Measurements from ENCODE around the gene SERPINA12. TPM values are rescaled to one million over a fixed set of nuclear protein-coding genes. Genes with fewer than 3 reads are reported as not detected.
"Not testable (repeated sequence)": the region's sequence is repeated elsewhere in the genome, so short reads cannot be mapped to it uniquely, and the experiment has no call there.

Gene SERPINA12
- total RNA-seq, 1 donor from 2014 or later = not detected

- intact Hi-C loops (cut with micrococcal nuclease) = loop anchor here (10.0 kb wide), 1 partner anchor 129 kb away; no protein-coding TSS in a partner anchor
- H3K9me3 Mint-ChIP-seq = peaks cover 6% of the 10 kb centered on the region
- ChIA-PET POLR2A (no interaction called here), CTCF (interaction anchor here (4.8 kb wide), 1 partner anchor 50 kb away, joined by 72 read pairs; no protein-coding TSS in a partner anchor)
- TF ChIP-seq CTCF (IDR thresholded peaks at IDR 0.05) = no peak
- no peaks in the 10 kb centered on the region for H3K36me3 Mint-ChIP-seq (ENCODE audit: low read depth)
- DNase-seq = no peak
- H3K27me3 Mint-ChIP-seq = peaks cover 18% of the 10 kb centered on the region
- H3K27ac Mint-ChIP-seq = no peak overlapping the region
- ATAC-seq (ENCODE audit: low read depth) = no peak
- H3K4me3 Mint-ChIP-seq = no peak overlapping the region
- peaks cover 34% of the 10 kb centered on the region for H3K4me1 Mint-ChIP-seq
These were observed 25.5 kb downstream of the SERPINA12 start for GRCh38 chr14:94483729-94484275.

- H3K27me3 Mint-ChIP-seq = peaks cover 18% of the 10 kb centered on the region
- peaks cover 34% of the 10 kb centered on the region for H3K4me1 Mint-ChIP-seq
- H3K36me3 Mint-ChIP-seq (ENCODE audit: low read depth) = no peaks in the 10 kb centered on the region
- H3K4me3 Mint-ChIP-seq = peak overlapping the region; percentile 12
- no peak for TF ChIP-seq CTCF (IDR thresholded peaks at IDR 0.05)
- ChIA-PET CTCF (no interaction called here), POLR2A (no interaction called here)
- no peak for DNase-seq
- ATAC-seq (ENCODE audit: low read depth) = peak; percentile 85
- H3K27ac Mint-ChIP-seq = peak overlapping the region; percentile 85
- intact Hi-C loops (cut with micrococcal nuclease) = loop anchor here (10.0 kb wide), 1 partner anchor 128 kb away; no protein-coding TSS in a partner anchor
- H3K9me3 Mint-ChIP-seq = peaks cover 8% of the 10 kb centered on the region
These were observed 26.2 kb downstream of the SERPINA12 start for GRCh38 chr14:94483071-94483451.

- Mint-ChIP-seq H3K9me3 (peaks cover 13% of the 10 kb centered on the region), H3K4me1 (peaks cover 34% of the 10 kb centered on the region), H3K4me3 (peak overlapping the region; percentile 12), H3K27me3 (peaks cover 18% of the 10 kb centered on the region), H3K27ac (peak overlapping the region; percentile 85)
- CTCF ChIA-PET; DNase-seq; H3K36me3 Mint-ChIP-seq (ENCODE audit: low read depth); POLR2A ChIA-PET; ATAC-seq (ENCODE audit: low read depth): not testable (repeated sequence)
- intact Hi-C loops (cut with micrococcal nuclease) = loop anchor here (10.0 kb wide), 1 partner anchor 128 kb away; no protein-coding TSS in a partner anchor
These were observed 26.9 kb downstream of the SERPINA12 start for GRCh38 chr14:94482132-94483070.

- H3K27me3 Mint-ChIP-seq = peaks cover 11% of the 10 kb centered on the region
- H3K9me3 Mint-ChIP-seq = peaks cover 15% of the 10 kb centered on the region
- CTCF ChIA-PET = no interaction called here
- ATAC-seq (ENCODE audit: low read depth) = peak; percentile 32
- H3K4me3 Mint-ChIP-seq = no peak overlapping the region
- no peaks in the 10 kb centered on the region for H3K36me3 Mint-ChIP-seq (ENCODE audit: low read depth)
- POLR2A ChIA-PET = no interaction called here
- no peak for TF ChIP-seq CTCF (IDR thresholded peaks at IDR 0.05)
- H3K4me1 Mint-ChIP-seq = peaks cover 34% of the 10 kb centered on the region
- no peak for DNase-seq
- intact Hi-C loops (cut with micrococcal nuclease) = loop anchor here (1.0 to 10.0 kb wide), 2 partner anchors 8 to 127 kb away; no protein-coding TSS in a partner anchor
- no peak overlapping the region for H3K27ac Mint-ChIP-seq
These were observed 27.7 kb downstream of the SERPINA12 start for GRCh38 chr14:94481468-94482131.

- ChIA-PET CTCF (no interaction called here), POLR2A (no interaction called here)
- no peak overlapping the region for H3K4me3 Mint-ChIP-seq
- DNase-seq (no peak), ATAC-seq (ENCODE audit: low read depth) (no peak)
- H3K4me1 Mint-ChIP-seq = peaks cover 30% of the 10 kb centered on the region
- H3K9me3 Mint-ChIP-seq = peaks cover 15% of the 10 kb centered on the region
- no peak for TF ChIP-seq CTCF (IDR thresholded peaks at IDR 0.05)
- H3K27ac Mint-ChIP-seq = no peak overlapping the region
- intact Hi-C loops (cut with micrococcal nuclease) = loop anchor here (1.0 to 10.0 kb wide), 2 partner anchors 8 to 126 kb away; no protein-coding TSS in a partner anchor
- peaks cover 7% of the 10 kb centered on the region for H3K27me3 Mint-ChIP-seq
- H3K36me3 Mint-ChIP-seq (ENCODE audit: low read depth) = no peaks in the 10 kb centered on the region
These were observed 28.5 kb downstream of the SERPINA12 start for GRCh38 chr14:94480809-94481208.
